WERI-Rb-1 (cell line): ENCODE measurements around the gene EIF2B2.

Experiments used
- DNase-seq: peaks from one replicate; pipeline ENCODE4 v3.0.0-alpha.2; 2020
- H3K27ac ChIP-seq: fragments of 250-450 bp; sonication (Bioruptor Pico); 2 replicates; pipeline ENCODE4 v1.5.1; 2020; ENCODE audit warnings: mild to moderate bottlenecking, moderate library complexity
- H3K27me3 ChIP-seq: fragments of 250-450 bp; sonication (Bioruptor Pico); 2 replicates; pipeline ENCODE4 v1.5.1; 2021; ENCODE audit warnings: mild to moderate bottlenecking, low read depth, moderate library complexity; ENCODE audit not compliant: insufficient read depth, severe bottlenecking
- H3K36me3 ChIP-seq: fragments of 250-450 bp; sonication (Bioruptor Pico); 2 replicates; pipeline ENCODE4 v1.5.1; 2020; ENCODE audit warnings: mild to moderate bottlenecking, moderate library complexity
- H3K4me3 ChIP-seq: 2 replicates; pipeline ENCODE4 v1.5.1; 2011; ENCODE audit warnings: low read depth, mild to moderate bottlenecking, control low read depth, low read length
- H3K9me3 ChIP-seq: fragments of 250-450 bp; sonication (Bioruptor Pico); 2 replicates; pipeline ENCODE4 v1.5.1; 2021; ENCODE audit warnings: mild to moderate bottlenecking, moderate library complexity; ENCODE audit not compliant: severe bottlenecking
- CTCF ChIP-seq: IDR thresholded peaks from 2 replicates; pipeline ENCODE4 v1.5.1; 2011; ENCODE audit warnings: low read depth, mild to moderate bottlenecking, control low read depth, inconsistent platforms, low read length

EIF2B2 gene

GRCh38 chr14:74962046-74962445 is 40.7 kb upstream of the EIF2B2 start:
- no peak for DNase-seq
- no peak overlapping the region for H3K4me3 ChIP-seq
- TF ChIP-seq CTCF = no peak
- H3K9me3 ChIP-seq = no peaks in the 10 kb centered on the region
- H3K27ac ChIP-seq = no peak overlapping the region
- H3K36me3 ChIP-seq = no peaks in the 10 kb centered on the region
- no peaks in the 10 kb centered on the region for H3K27me3 ChIP-seq

GRCh38 chr14:74962493-74962892 is 40.2 kb upstream of the EIF2B2 start:
- no peak for TF ChIP-seq CTCF
- no peaks in the 10 kb centered on the region for H3K9me3 ChIP-seq
- peak overlapping the region; percentile 23; the same call in 1 of the 2 replicates for H3K27ac ChIP-seq
- H3K4me3 ChIP-seq = no peak overlapping the region
- peak; percentile 65 for DNase-seq
- H3K27me3 ChIP-seq = no peaks in the 10 kb centered on the region
- no peaks in the 10 kb centered on the region for H3K36me3 ChIP-seq

GRCh38 chr14:74963178-74963704 is 39.5 kb upstream of the EIF2B2 start:
- H3K27ac ChIP-seq = peak overlapping the region; percentile 23; the same call in 1 of the 2 replicates

GRCh38 chr14:74963705-74964271 is 38.9 kb upstream of the EIF2B2 start:
- no peaks in the 10 kb centered on the region for H3K27me3 ChIP-seq
- DNase-seq = peak; percentile 41
- H3K4me3 ChIP-seq = no peak overlapping the region
- no peaks in the 10 kb centered on the region for H3K36me3 ChIP-seq
- H3K27ac ChIP-seq = peak overlapping the region; percentile 37; the same call in 1 of the 2 replicates
- no peak for TF ChIP-seq CTCF
- H3K9me3 ChIP-seq = no peaks in the 10 kb centered on the region

More at GRCh38 chr14:74963178-74963704, 39.5 kb upstream of the EIF2B2 start:
- no peak for DNase-seq
- no peak for TF ChIP-seq CTCF
- no peaks in the 10 kb centered on the region for H3K27me3 ChIP-seq
- no peaks in the 10 kb centered on the region for H3K36me3 ChIP-seq
- H3K4me3 ChIP-seq = no peak overlapping the region
- no peaks in the 10 kb centered on the region for H3K9me3 ChIP-seq

GRCh38 chr14:74964787-74965485 is 37.8 kb upstream of the EIF2B2 start:
- Histone ChIP-seq H3K9me3 (no peaks in the 10 kb centered on the region), H3K27ac (no peak overlapping the region), H3K4me3 (no peak overlapping the region), H3K36me3 (no peaks in the 10 kb centered on the region), H3K27me3 (no peaks in the 10 kb centered on the region)
- TF ChIP-seq CTCF = no peak
- no peak for DNase-seq
